RPMI7951 (cell line): ENCODE data around the gene ZC3H7A. TPM values are rescaled to one million over a fixed set of nuclear protein-coding genes. Genes with fewer than 3 reads are reported as not detected.

ENCODE experiments used
- DNase-seq: peaks from one replicate; pipeline ENCODE4 v3.0.0-alpha.2; 2012; ENCODE audit warnings: low read depth
- total RNA-seq: library from RNA; depleted of rRNA; stranded (reverse); fragments of >200 nt; shearing (Covaris generic); gene quantifications from 2 replicates; pipeline ENCODE4 v1.2.3, GENCODE V29; 2014; rRNA removed

ZC3H7A gene
- total RNA-seq, 1 experiment from 2014 or later, result 22.1 TPM

GRCh38 chr16:11707679-11708197 lies 89.3 kb downstream of the ZC3H7A start:
- no peak for DNase-seq

- no peak for DNase-seq
These were observed 90.8 kb downstream of the ZC3H7A start for GRCh38 chr16:11706180-11706742.

- no peak for DNase-seq
These were observed 91.6 kb downstream of the ZC3H7A start for GRCh38 chr16:11705311-11706025.

Other genes starting within 250 kb of the ZC3H7A start
- 26.5 and 28.1 TPM in 2 replicates for gene LITAF, start 210.3 kb downstream of the ZC3H7A start, total RNA-seq
- 7.1 and 7.2 TPM in 2 replicates for gene SNN, start 128.8 kb downstream of the ZC3H7A start, total RNA-seq
- gene TXNDC11, start 54.4 kb downstream of the ZC3H7A start, total RNA-seq, result 18.8 and 21.7 TPM in 2 replicates
- 118 and 137 TPM in 2 replicates for gene RSL1D1, start 54.3 kb upstream of the ZC3H7A start, total RNA-seq
- 77.2 and 102 TPM in 2 replicates for gene GSPT1, start 118.7 kb upstream of the ZC3H7A start, total RNA-seq
- gene NPIPB2, start 144.8 kb upstream of the ZC3H7A start, total RNA-seq, result 1.3 and 5.0 TPM in 2 replicates
- gene TNFRSF17, start 168.0 kb upstream of the ZC3H7A start, total RNA-seq, result 0.48 TPM in 1 of 2 replicates, not detected in the other
- 4.9 and 9.9 TPM in 2 replicates for gene SNX29, start 179.5 kb upstream of the ZC3H7A start, total RNA-seq